SK-N-SH (cell line): ENCODE data around the gene PWP2. TPM values are rescaled to one million over a fixed set of nuclear protein-coding genes. Genes with fewer than 3 reads are reported as not detected.

Experiments used
- CTCF ChIA-PET: fragments of 300-600, 350-600 bp; formaldehyde crosslinking; extraction: SDS; loops from one replicate; lab custom pipeline; 2021; lab: Yijun Ruan, JAX
- POLR2A ChIA-PET: fragments of 350-600 bp; sonication (Branson Sonifier 250); formaldehyde crosslinking; extraction: SDS; loops from one replicate; lab custom pipeline; 2020; ENCODE audit warnings: antibody characterized with exemption, inconsistent platforms; lab: Yijun Ruan, JAX
- DNase-seq: peaks from one replicate; pipeline ENCODE4 v3.0.0; 2012
- H2AFZ ChIP-seq: fragments of 200-600 bp; sonication (generic); 2 replicates; pipeline ENCODE4 v1.8.1; 2016; ENCODE audit warnings: antibody characterized with exemption, mild to moderate bottlenecking, low read depth
- H3F3A ChIP-seq: fragments of 200-600 bp; sonication (generic); replicated peaks from 2 replicates; pipeline ENCODE3; 2016; ENCODE audit warnings: antibody characterized with exemption, mild to moderate bottlenecking; ENCODE audit not compliant: insufficient read depth
- H3K27ac ChIP-seq, 2 experiments: fragments of 200-500 bp in 1 of 2; fragments of 200-600 bp in 1 of 2; sonication (Bioruptor generic) in 1 of 2; sonication (generic), shearing (Covaris generic) in 1 of 2; 2 replicates each; pipeline versions ENCODE4 v1.5.1 to v1.6.1; 2014 to 2016; ENCODE audit warnings: low read depth in 2 of 2, inconsistent platforms in 1 of 2, low read length in 1 of 2, mild to moderate bottlenecking in 1 of 2, mixed read lengths in 1 of 2
- H3K27me3 ChIP-seq: fragments of 200-600 bp; sonication (generic), shearing (Covaris generic); 2 replicates; pipeline ENCODE4 v1.6.1; 2016; ENCODE audit warnings: mixed run types; ENCODE audit not compliant: insufficient read depth
- H3K36me3 ChIP-seq, 2 experiments: fragments of 200-500 bp in 1 of 2; fragments of 200-600 bp in 1 of 2; sonication (Bioruptor generic) in 1 of 2; sonication (generic) in 1 of 2; replicated peaks in 1 of 2; 2 replicates each; pipeline versions ENCODE3 to v1.5.1; 2014 to 2016; ENCODE audit warnings: low read length in 1 of 2, mild to moderate bottlenecking in 1 of 2; ENCODE audit not compliant: insufficient read depth in 2 of 2, control insufficient read depth in 1 of 2
- H3K4me1 ChIP-seq, 2 experiments: fragments of 200-500 bp in 1 of 2; fragments of 200-600 bp in 1 of 2; sonication (Bioruptor generic) in 1 of 2; sonication (generic), shearing (Covaris generic) in 1 of 2; 2 replicates each; pipeline versions ENCODE4 v1.5.1 to v1.6.1; 2014 to 2016; ENCODE audit warnings: low read depth in 1 of 2, low read length in 1 of 2, mixed run types in 1 of 2; ENCODE audit not compliant: insufficient read depth in 2 of 2, control insufficient read depth in 1 of 2
- H3K4me2 ChIP-seq: fragments of 200-600 bp; sonication (generic), shearing (Covaris generic); 2 replicates; pipeline ENCODE4 v1.6.1; 2017; ENCODE audit warnings: mixed run types
- H3K4me3 ChIP-seq, 2 experiments: fragments of 200-500 bp in 1 of 2; fragments of 200-600 bp in 1 of 2; sonication (Bioruptor generic) in 1 of 2; sonication (generic), shearing (Covaris generic) in 1 of 2; 2 replicates each; pipeline versions ENCODE4 v1.5.1 to v1.8.1; 2014 to 2016; ENCODE audit warnings: low read depth in 2 of 2, inconsistent platforms in 1 of 2, low read length in 1 of 2, mild to moderate bottlenecking in 1 of 2, mixed read lengths in 1 of 2, moderate library complexity in 1 of 2
- H3K79me2 ChIP-seq: fragments of 200-600 bp; sonication (generic); 2 replicates; pipeline ENCODE4 v1.8.1; 2017; ENCODE audit warnings: mild to moderate bottlenecking; ENCODE audit not compliant: insufficient read depth
- H3K9ac ChIP-seq: fragments of 200-600 bp; sonication (generic); 2 replicates; pipeline ENCODE4 v1.6.1; 2017; ENCODE audit warnings: mixed run types
- H3K9me2 ChIP-seq: fragments of 200-600 bp; sonication (generic); 2 replicates; pipeline ENCODE4 v1.6.1; 2017; ENCODE audit warnings: mixed run types
- H3K9me3 ChIP-seq: fragments of 200-600 bp; sonication (generic); 2 replicates; pipeline ENCODE4 v1.6.1; 2017; ENCODE audit warnings: mixed run types, mild to moderate bottlenecking, moderate library complexity
- H4K20me1 ChIP-seq: fragments of 200-600 bp; sonication (generic); 2 replicates; pipeline ENCODE4 v1.6.1; 2017; ENCODE audit warnings: mild to moderate bottlenecking, mixed run types; ENCODE audit not compliant: insufficient read depth
- EP300 ChIP-seq, 2 experiments: IDR thresholded peaks; 2 replicates each; pipeline versions ENCODE4 v1.4.0 to v1.6.1; 2012; ENCODE audit warnings: borderline replicate concordance in 1 of 2, low read depth in 1 of 2, low read length in 1 of 2
- FOSL2 ChIP-seq: IDR thresholded peaks from 2 replicates; pipeline ENCODE4 v1.4.0; 2012; ENCODE audit warnings: low read depth, mild to moderate bottlenecking, moderate library complexity, borderline replicate concordance
- MAX ChIP-seq: IDR thresholded peaks from 2 replicates; pipeline ENCODE4 v1.4.0; 2012; ENCODE audit warnings: low read depth
- RAD21 ChIP-seq: IDR thresholded peaks from 2 replicates; pipeline ENCODE4 v1.6.1; 2012; ENCODE audit warnings: mild to moderate bottlenecking, low read length
- TAF1 ChIP-seq: IDR thresholded peaks from 2 replicates; pipeline ENCODE4 v1.6.1; 2012; ENCODE audit warnings: low read depth, mild to moderate bottlenecking, low read length, moderate library complexity, borderline replicate concordance
- USF2 ChIP-seq: fragments of 150-350 bp; IDR thresholded peaks from 2 replicates; pipeline ENCODE4 v1.6.1; 2017; ENCODE audit warnings: antibody characterized with exemption, low read length, low read depth, borderline replicate concordance
- WGBS: methylation state at CpG from one replicate; pipeline ENCODE4 v1.1.6; 2017; ENCODE audit warnings: low lambda C conversion rate; 5-methylcytosine and 5-hydroxymethylcytosine counted together
- polyA plus RNA-seq, 3 experiments: library from polyadenylated mRNA; depleted of rRNA; stranded (reverse); fragments of >200 nt; gene quantifications; 2 replicates each; pipeline ENCODE4 v1.2.3, GENCODE V29; 2012
- TF ChIP-seq, protein P1 (sequence below): IDR thresholded peaks from 2 replicates; pipeline ENCODE4 v1.4.0; 2012; ENCODE audit warnings: low read depth, borderline replicate concordance
- TF ChIP-seq, protein P2 (sequence below): fragments of 200-600 bp; sonication (generic); IDR thresholded peaks from 2 replicates; pipeline ENCODE4 v1.6.1; 2017; ENCODE audit warnings: antibody characterized with exemption, mild to moderate bottlenecking, moderate library complexity
- TF ChIP-seq, protein P3 (sequence below): IDR thresholded peaks from 2 replicates; pipeline ENCODE4; 2012

The PWP2 gene
- polyA plus RNA-seq, 1 of the 3 experiments (the other 2 are of a cell fraction) = 6.0 TPM

GRCh38 chr21:44058652-44058964, 48.6 kb upstream of the PWP2 start:
- CTCF ChIA-PET = no interaction called here

GRCh38 chr21:44058981-44059380, 48.2 kb upstream of the PWP2 start:
- ChIA-PET CTCF (no interaction called here), POLR2A (no interaction called here)
- no peaks in the 10 kb centered on the region; the same call in none of the 2 replicates for H3K79me2 ChIP-seq
- H3K4me2 ChIP-seq = no peak overlapping the region
- H3K4me1 ChIP-seq = no peaks in the 10 kb centered on the region; a peak in 1 of 4 replicates
- H2AFZ ChIP-seq = no peak overlapping the region
- no peak overlapping the region for H3K4me3 ChIP-seq
- H3K9ac ChIP-seq = no peak overlapping the region
- no peak for DNase-seq
- H3K9me3 ChIP-seq = no peaks in the 10 kb centered on the region
- H3K27ac ChIP-seq = no peak overlapping the region
- WGBS = 90% methylated on average over 17 of the region's 17 CpGs
- H3F3A ChIP-seq = no peaks in the 10 kb centered on the region
- no peaks in the 10 kb centered on the region for H4K20me1 ChIP-seq
- H3K27me3 ChIP-seq = no peaks in the 10 kb centered on the region
- peaks cover 31 to 51% of the 10 kb centered on the region in 2 experiments for H3K36me3 ChIP-seq
- TF ChIP-seq MAX (no peak), USF2 (no peak)
- TF ChIP-seq, protein P1, sequence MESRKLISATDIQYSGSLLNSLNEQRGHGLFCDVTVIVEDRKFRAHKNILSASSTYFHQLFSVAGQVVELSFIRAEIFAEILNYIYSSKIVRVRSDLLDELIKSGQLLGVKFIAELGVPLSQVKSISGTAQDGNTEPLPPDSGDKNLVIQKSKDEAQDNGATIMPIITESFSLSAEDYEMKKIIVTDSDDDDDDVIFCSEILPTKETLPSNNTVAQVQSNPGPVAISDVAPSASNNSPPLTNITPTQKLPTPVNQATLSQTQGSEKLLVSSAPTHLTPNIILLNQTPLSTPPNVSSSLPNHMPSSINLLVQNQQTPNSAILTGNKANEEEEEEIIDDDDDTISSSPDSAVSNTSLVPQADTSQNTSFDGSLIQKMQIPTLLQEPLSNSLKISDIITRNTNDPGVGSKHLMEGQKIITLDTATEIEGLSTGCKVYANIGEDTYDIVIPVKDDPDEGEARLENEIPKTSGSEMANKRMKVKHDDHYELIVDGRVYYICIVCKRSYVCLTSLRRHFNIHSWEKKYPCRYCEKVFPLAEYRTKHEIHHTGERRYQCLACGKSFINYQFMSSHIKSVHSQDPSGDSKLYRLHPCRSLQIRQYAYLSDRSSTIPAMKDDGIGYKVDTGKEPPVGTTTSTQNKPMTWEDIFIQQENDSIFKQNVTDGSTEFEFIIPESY = no peak
- H3K9me2 ChIP-seq = no peaks in the 10 kb centered on the region

More at GRCh38 chr21:44058652-44058964, 48.6 kb upstream of the PWP2 start:
- POLR2A ChIA-PET = no interaction called here
- Histone ChIP-seq H3K9me2 (no peaks in the 10 kb centered on the region), H3K4me2 (no peak overlapping the region), H3F3A (no peaks in the 10 kb centered on the region), H3K79me2 (peaks cover 3% of the 10 kb centered on the region), H4K20me1 (no peaks in the 10 kb centered on the region), H3K27me3 (no peaks in the 10 kb centered on the region), H3K27ac (no peak overlapping the region), H3K4me3 (no peak overlapping the region), H3K9me3 (no peaks in the 10 kb centered on the region), H2AFZ (no peak overlapping the region), H3K36me3 (peaks cover 31 to 48% of the 10 kb centered on the region in 2 experiments), H3K4me1 (no peaks in the 10 kb centered on the region; a peak in 1 of 4 replicates), H3K9ac (no peak overlapping the region)
- TF ChIP-seq, protein P2, sequence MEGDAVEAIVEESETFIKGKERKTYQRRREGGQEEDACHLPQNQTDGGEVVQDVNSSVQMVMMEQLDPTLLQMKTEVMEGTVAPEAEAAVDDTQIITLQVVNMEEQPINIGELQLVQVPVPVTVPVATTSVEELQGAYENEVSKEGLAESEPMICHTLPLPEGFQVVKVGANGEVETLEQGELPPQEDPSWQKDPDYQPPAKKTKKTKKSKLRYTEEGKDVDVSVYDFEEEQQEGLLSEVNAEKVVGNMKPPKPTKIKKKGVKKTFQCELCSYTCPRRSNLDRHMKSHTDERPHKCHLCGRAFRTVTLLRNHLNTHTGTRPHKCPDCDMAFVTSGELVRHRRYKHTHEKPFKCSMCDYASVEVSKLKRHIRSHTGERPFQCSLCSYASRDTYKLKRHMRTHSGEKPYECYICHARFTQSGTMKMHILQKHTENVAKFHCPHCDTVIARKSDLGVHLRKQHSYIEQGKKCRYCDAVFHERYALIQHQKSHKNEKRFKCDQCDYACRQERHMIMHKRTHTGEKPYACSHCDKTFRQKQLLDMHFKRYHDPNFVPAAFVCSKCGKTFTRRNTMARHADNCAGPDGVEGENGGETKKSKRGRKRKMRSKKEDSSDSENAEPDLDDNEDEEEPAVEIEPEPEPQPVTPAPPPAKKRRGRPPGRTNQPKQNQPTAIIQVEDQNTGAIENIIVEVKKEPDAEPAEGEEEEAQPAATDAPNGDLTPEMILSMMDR = no peak
- no peak for TF ChIP-seq TAF1
- no peak for TF ChIP-seq FOSL2
- TF ChIP-seq EP300 (IDR thresholded peaks at IDR 0.05; ENCODE audit: borderline replicate concordance in 1 of 2, low read depth in 1 of 2, low read length in 1 of 2) = no peak
- no peak for TF ChIP-seq RAD21
- TF ChIP-seq, protein P3, sequence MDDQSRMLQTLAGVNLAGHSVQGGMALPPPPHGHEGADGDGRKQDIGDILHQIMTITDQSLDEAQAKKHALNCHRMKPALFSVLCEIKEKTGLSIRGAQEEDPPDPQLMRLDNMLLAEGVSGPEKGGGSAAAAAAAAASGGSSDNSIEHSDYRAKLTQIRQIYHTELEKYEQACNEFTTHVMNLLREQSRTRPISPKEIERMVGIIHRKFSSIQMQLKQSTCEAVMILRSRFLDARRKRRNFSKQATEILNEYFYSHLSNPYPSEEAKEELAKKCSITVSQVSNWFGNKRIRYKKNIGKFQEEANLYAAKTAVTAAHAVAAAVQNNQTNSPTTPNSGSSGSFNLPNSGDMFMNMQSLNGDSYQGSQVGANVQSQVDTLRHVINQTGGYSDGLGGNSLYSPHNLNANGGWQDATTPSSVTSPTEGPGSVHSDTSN = no peak
- DNase-seq = no peak
- 94% methylated on average over 12 of the region's 12 CpGs for WGBS
